ENCODE data around the gene SLC49A3. TPM values are rescaled to one million over a fixed set of nuclear protein-coding genes. Genes with fewer than 3 reads are reported as not detected.
"Not testable (repeated sequence)": the region's sequence is repeated elsewhere in the genome, so short reads cannot be mapped to it uniquely, and the experiment has no call there.

SLC49A3 gene
- polyA plus RNA-seq, 4 donors = 2.6 to 7.1 (median 3.6) TPM

GRCh38 chr4:682490-683172 lies 6.3 kb downstream of the SLC49A3 start:
- DNase-seq (ENCODE audit: low read depth in 4 of 4, low spot score in 3 of 4) = no peak

GRCh38 chr4:681736-682451 lies 7.1 kb downstream of the SLC49A3 start:
- DNase-seq (ENCODE audit: low read depth in 4 of 4, low spot score in 3 of 4) = no peak

- DNase-seq (ENCODE audit: low read depth in 4 of 4, low spot score in 3 of 4) = no peak
These were observed 7.9 kb downstream of the SLC49A3 start for GRCh38 chr4:680928-681645.

GRCh38 chr4:680551-680927 lies 8.4 kb downstream of the SLC49A3 start:
- no peak for DNase-seq (ENCODE audit: low read depth in 4 of 4, low spot score in 3 of 4)

GRCh38 chr4:680091-680490 lies 8.9 kb downstream of the SLC49A3 start:
- DNase-seq (ENCODE audit: low read depth in 4 of 4, low spot score in 3 of 4) = no peak

GRCh38 chr4:679629-680028 lies 9.3 kb downstream of the SLC49A3 start:
- no peak for DNase-seq (ENCODE audit: low read depth in 4 of 4, low spot score in 3 of 4)

- no peak for DNase-seq (ENCODE audit: low read depth in 4 of 4, low spot score in 3 of 4)
These were observed 9.9 kb downstream of the SLC49A3 start for GRCh38 chr4:679104-679481.

GRCh38 chr4:678331-679103 lies 10.4 kb downstream of the SLC49A3 start:
- DNase-seq (ENCODE audit: low read depth in 4 of 4, low spot score in 3 of 4) = no peak

- DNase-seq (ENCODE audit: low read depth in 4 of 4, low spot score in 3 of 4) = no peak
These were observed 11.3 kb downstream of the SLC49A3 start for GRCh38 chr4:677431-678293.

- no peak for DNase-seq (ENCODE audit: low read depth in 4 of 4, low spot score in 3 of 4)
These were observed 12.1 kb downstream of the SLC49A3 start for GRCh38 chr4:676871-677235.

GRCh38 chr4:675980-676870 lies 12.7 kb downstream of the SLC49A3 start:
- no peak for DNase-seq (ENCODE audit: low read depth in 4 of 4, low spot score in 3 of 4)

GRCh38 chr4:675036-675882 lies 13.7 kb downstream of the SLC49A3 start:
- no peak for DNase-seq (ENCODE audit: low read depth in 4 of 4, low spot score in 3 of 4)

GRCh38 chr4:674172-675035 lies 14.5 kb downstream of the SLC49A3 start, which contains the start of the genes ATP5ME and MYL5:
TSS of gene ATP5ME (minus strand) at chr4:674276. CDS start at chr4:674247, 29 bp downstream.
TSS of gene MYL5 (plus strand) at chr4:674542. CDS start at chr4:678027, 3,485 bp downstream.
- DNase-seq (ENCODE audit: low read depth in 4 of 4, low spot score in 3 of 4) = peak; percentile 93 to 97 (median 94)

GRCh38 chr4:673349-674091 lies 15.4 kb downstream of the SLC49A3 start:
- DNase-seq (ENCODE audit: low read depth in 4 of 4, low spot score in 3 of 4) = no peak

- no peak for DNase-seq (ENCODE audit: low read depth in 4 of 4, low spot score in 3 of 4)
These were observed 17.2 kb downstream of the SLC49A3 start for GRCh38 chr4:671769-672168.

- not testable (repeated sequence) for DNase-seq (ENCODE audit: low read depth in 4 of 4, low spot score in 3 of 4)
These were observed 19.0 kb downstream of the SLC49A3 start for GRCh38 chr4:669806-670559.

Data from left renal pelvis (tissue), 4 donors.